HepG2 (cell line): ENCODE measurements around the gene CYB5D1. TPM values are rescaled to one million over a fixed set of nuclear protein-coding genes. Genes with fewer than 3 reads are reported as not detected.

Experiments used
- BHLHE40 ChIP-seq: IDR thresholded peaks from 2 replicates; pipeline ENCODE4 v1.6.1; 2011; ENCODE audit warnings: low read length, improper control_type of control experiment
- GFI1 ChIP-seq: sonication (generic); formaldehyde crosslinking; IDR thresholded peaks from 2 replicates; pipeline ENCODE4 v1.5.0; 2020; ENCODE audit warnings: missing genetic modification reagents, mild to moderate bottlenecking, borderline replicate concordance
- HNF1A ChIP-seq, 2 experiments: sonication (generic) in 1 of 2; formaldehyde crosslinking in 1 of 2; IDR thresholded peaks; 2 replicates each; pipeline versions ENCODE4 v1.4.0 to v1.6.1; 2016 to 2020; ENCODE audit warnings: borderline replicate concordance in 1 of 2, low read depth in 1 of 2, mild to moderate bottlenecking in 1 of 2, missing genetic modification reagents in 1 of 2
- HNF4G ChIP-seq, 2 experiments: sonication (generic) in 1 of 2; formaldehyde crosslinking in 1 of 2; IDR thresholded peaks; 2 replicates each; pipeline versions ENCODE4 v1.4.0 to v1.6.1; 2011 to 2020; ENCODE audit warnings: borderline replicate concordance in 2 of 2, low read depth in 2 of 2, mild to moderate bottlenecking in 2 of 2, low read length in 1 of 2, missing genetic modification reagents in 1 of 2, moderate library complexity in 1 of 2
- HNRNPLL ChIP-seq: fragments of 200-400 bp; formaldehyde crosslinking; IDR thresholded peaks from 2 replicates; pipeline ENCODE4 v1.6.1; 2017; ENCODE audit warnings: mild to moderate bottlenecking, low read depth, low read length; ENCODE audit not compliant: poor library complexity, severe bottlenecking
- KAT7 ChIP-seq: IDR thresholded peaks from 2 replicates; pipeline ENCODE4 v1.6.1; 2018; ENCODE audit warnings: borderline replicate concordance, missing compliant biosample characterization
- NONO ChIP-seq, 2 experiments: fragments of 450-650 bp in 1 of 2; sonication (generic) in 1 of 2; formaldehyde crosslinking in 1 of 2; IDR thresholded peaks in 1 of 2; conservative IDR thresholded peaks in 1 of 2; 2 replicates each; pipeline versions ENCODE4 v1.6.1 to v1.8.0; 2017 to 2022; ENCODE audit warnings: mild to moderate bottlenecking in 1 of 2, missing genetic modification reagents in 1 of 2, moderate library complexity in 1 of 2
- RFX5 ChIP-seq: IDR thresholded peaks from 2 replicates; pipeline ENCODE4 v1.6.1; 2011; ENCODE audit warnings: low read depth, low read length, improper control_type of control experiment
- SIN3A ChIP-seq: IDR thresholded peaks from 2 replicates; pipeline ENCODE4 v1.6.1; 2011; ENCODE audit warnings: low read depth, mild to moderate bottlenecking, control low read depth, low read length, borderline replicate concordance
- SMAD1 ChIP-seq: sonication (generic); formaldehyde crosslinking; IDR thresholded peaks from 2 replicates; pipeline ENCODE4 v1.4.0; 2020; ENCODE audit warnings: missing genetic modification reagents, low read depth, mild to moderate bottlenecking, borderline replicate concordance
- ZBTB7B ChIP-seq: sonication (generic); formaldehyde crosslinking; IDR thresholded peaks from 2 replicates; pipeline ENCODE4 v1.4.0; 2020; ENCODE audit warnings: missing genetic modification reagents
- ZNF225 ChIP-seq: sonication (generic); formaldehyde crosslinking; IDR thresholded peaks from 2 replicates; pipeline ENCODE4 v1.4.0; 2020; ENCODE audit warnings: mild to moderate bottlenecking, missing genetic modification reagents
- ZNF230 ChIP-seq: sonication (generic); formaldehyde crosslinking; IDR thresholded peaks from 2 replicates; pipeline ENCODE4 v1.4.0; 2020; ENCODE audit warnings: mild to moderate bottlenecking, missing genetic modification reagents
- ZNF281 ChIP-seq: sonication (generic); formaldehyde crosslinking; IDR thresholded peaks from 2 replicates; pipeline ENCODE4 v1.4.0; 2020; ENCODE audit warnings: missing genetic modification reagents, borderline replicate concordance
- ZNF431 ChIP-seq: sonication (generic); formaldehyde crosslinking; IDR thresholded peaks from 2 replicates; pipeline ENCODE4 v1.9.0; 2022; ENCODE audit warnings: missing genetic modification reagents, low read depth, mild to moderate bottlenecking, borderline replicate concordance
- ZNF468 ChIP-seq: sonication (generic); formaldehyde crosslinking; IDR thresholded peaks from 2 replicates; pipeline ENCODE4 v1.8.0; 2022; ENCODE audit warnings: mild to moderate bottlenecking, moderate library complexity, missing genetic modification reagents
- ZNF589 ChIP-seq: sonication (generic); formaldehyde crosslinking; conservative IDR thresholded peaks from 2 replicates; pipeline ENCODE4 v1.8.0; 2022; ENCODE audit warnings: mild to moderate bottlenecking, moderate library complexity, missing genetic modification reagents
- ZNF780A ChIP-seq: sonication (generic); formaldehyde crosslinking; IDR thresholded peaks from 2 replicates; pipeline ENCODE4 v1.8.0; 2022; ENCODE audit warnings: mild to moderate bottlenecking, missing genetic modification reagents, moderate library complexity
- ZNF790 ChIP-seq: sonication (generic); formaldehyde crosslinking; IDR thresholded peaks from 2 replicates; pipeline ENCODE4 v1.8.0; 2022; ENCODE audit warnings: missing genetic modification reagents, mild to moderate bottlenecking, borderline replicate concordance
- polyA plus RNA-seq, 8 experiments: library from polyadenylated mRNA; depleted of rRNA in 3 of 8; stranded (reverse) in 7 of 8; unstranded in 1 of 8; fragments of >200 nt; fragmentation: Illumina TruSeq in 4 of 8; extraction: Trizol in 4 of 8; gene quantifications; 2 replicates each; pipeline versions ENCODE4 v1.2.1 to v1.2.3, GENCODE V29; 2011 to 2016; ENCODE audit warnings: low read depth in 4 of 8, missing spikeins in 1 of 8, mixed read lengths in 1 of 8; ENCODE audit not compliant: insufficient read depth in 1 of 8
- total RNA-seq, 5 experiments: library from RNA; depleted of rRNA; stranded (reverse); fragments of >200 nt; fragmentation: Illumina TruSeq; extraction: Trizol; gene quantifications; 2 replicates each; pipeline ENCODE4 v1.2.3, GENCODE V29; 2016; ENCODE audit warnings: low read depth in 1 of 5

The CYB5D1 gene
- total and polyA plus RNA-seq, 2 of the 13 experiments (the other 11 are each of a cell fraction or from before 2014, with no cell fraction given) = 8.9 to 17.0 TPM

- TF ChIP-seq SIN3A (peak; percentile 79), KAT7 (CRISPR knock-in tag) (0 out of 2 replicates have a peak, but pooled peaks have one; percentile 6), NONO (IDR thresholded peaks at IDR 0.05) (no peak), NONO (CRISPR knock-in tag; conservative IDR thresholded peaks at IDR 0.05) (peak; percentile 47), BHLHE40 (peak; percentile 100), ZBTB7B (CRISPR knock-in tag) (peak; percentile 42; the same call in 1 of the 2 replicates), RFX5 (peak; percentile 91), ZNF589 (peak; percentile 60; the same call in 1 of the 2 replicates), HNRNPLL (peak; percentile 58), SMAD1 (CRISPR knock-in tag) (peak; percentile 41; the same call in 1 of the 2 replicates), ZNF281 (peak; percentile 74; the same call in 1 of the 2 replicates), GFI1 (CRISPR knock-in tag) (peak; percentile 39; the same call in 1 of the 2 replicates), ZNF780A (CRISPR knock-in tag) (no peak; the same call in 1 of the 2 replicates), ZNF790 (CRISPR knock-in tag) (peak; percentile 52; the same call in 1 of the 2 replicates), HNF1A (IDR thresholded peaks at IDR 0.05; ENCODE audit: low read depth) (0 out of 2 replicates have a peak, but pooled peaks have one; percentile 11), HNF1A (CRISPR knock-in tag; IDR thresholded peaks at IDR 0.05; ENCODE audit: borderline replicate concordance) (no peak), ZNF431 (CRISPR knock-in tag) (0 out of 2 replicates have a peak, but pooled peaks have one; percentile 10), ZNF225 (CRISPR knock-in tag) (no peak), ZNF468 (CRISPR knock-in tag) (0 out of 2 replicates have a peak, but pooled peaks have one; percentile 67), ZNF230 (peak; percentile 20; the same call in 1 of the 2 replicates), HNF4G (IDR thresholded peaks at IDR 0.05; ENCODE audit: borderline replicate concordance, low read depth, low read length) (no peak), HNF4G (CRISPR knock-in tag; IDR thresholded peaks at IDR 0.05; ENCODE audit: borderline replicate concordance, low read depth) (peak; percentile 37; the same call in 1 of the 2 replicates)
Observed at GRCh38 chr17:7834957-7835813, 22.6 kb upstream of the CYB5D1 start (continued).
